Measurements from ENCODE around the gene THSD4. TPM values are rescaled to one million over a fixed set of nuclear protein-coding genes. Genes with fewer than 3 reads are reported as not detected.

THSD4 gene
- total RNA-seq, 1 donor from 2014 or later, result 2.5 TPM

DNA sequence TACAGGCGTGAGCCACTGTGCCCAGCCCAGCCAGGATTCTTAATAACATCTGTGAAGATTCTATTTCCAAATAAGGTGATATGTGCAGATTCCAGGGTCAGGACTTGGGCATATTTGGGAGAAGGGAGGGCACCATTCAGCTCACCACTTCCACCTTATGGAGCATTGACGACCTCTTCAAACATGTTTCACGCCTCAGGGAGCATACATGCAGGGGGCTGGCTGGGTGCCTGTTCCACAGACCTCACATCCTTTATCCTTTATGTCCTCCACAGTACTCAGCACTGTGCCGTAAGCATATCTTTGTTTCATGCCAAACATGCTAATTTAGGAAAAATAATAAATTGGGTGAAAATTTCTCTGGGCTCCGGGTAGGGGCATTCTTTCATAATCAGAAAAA lies 229.0 kb downstream of the THSD4 start:
- Histone ChIP-seq H2AFZ (ENCODE audit: low read depth, low read length) (no peak overlapping the region), H4K20me1 (ENCODE audit: insufficient read depth, low read length) (no peaks in the 10 kb centered on the region), H3K4me3 (ENCODE audit: insufficient read depth, low read depth, low read length) (no peak overlapping the region), H3K36me3 (ENCODE audit: insufficient read depth, low read length) (no peaks in the 10 kb centered on the region), H3K4me1 (ENCODE audit: insufficient read depth, low read length) (no peaks in the 10 kb centered on the region), H3K27me3 (ENCODE audit: insufficient read depth, low read length) (no peaks in the 10 kb centered on the region), H3K9ac (ENCODE audit: low read length) (no peak overlapping the region), H3K79me2 (ENCODE audit: insufficient read depth, low read length) (no peaks in the 10 kb centered on the region), H3K27ac (ENCODE audit: low read depth, low read length) (no peak overlapping the region), H3K4me2 (ENCODE audit: low read length) (no peak overlapping the region), H3K9me3 (ENCODE audit: insufficient read depth, low read depth, low read length) (no peaks in the 10 kb centered on the region)
- H3K9me3 Mint-ChIP-seq (ENCODE audit: unreplicated experiment), result peaks cover 1% of the 10 kb centered on the region
- no peak overlapping the region for H3K27ac Mint-ChIP-seq (ENCODE audit: unreplicated experiment)
- TF ChIP-seq, protein P1, sequence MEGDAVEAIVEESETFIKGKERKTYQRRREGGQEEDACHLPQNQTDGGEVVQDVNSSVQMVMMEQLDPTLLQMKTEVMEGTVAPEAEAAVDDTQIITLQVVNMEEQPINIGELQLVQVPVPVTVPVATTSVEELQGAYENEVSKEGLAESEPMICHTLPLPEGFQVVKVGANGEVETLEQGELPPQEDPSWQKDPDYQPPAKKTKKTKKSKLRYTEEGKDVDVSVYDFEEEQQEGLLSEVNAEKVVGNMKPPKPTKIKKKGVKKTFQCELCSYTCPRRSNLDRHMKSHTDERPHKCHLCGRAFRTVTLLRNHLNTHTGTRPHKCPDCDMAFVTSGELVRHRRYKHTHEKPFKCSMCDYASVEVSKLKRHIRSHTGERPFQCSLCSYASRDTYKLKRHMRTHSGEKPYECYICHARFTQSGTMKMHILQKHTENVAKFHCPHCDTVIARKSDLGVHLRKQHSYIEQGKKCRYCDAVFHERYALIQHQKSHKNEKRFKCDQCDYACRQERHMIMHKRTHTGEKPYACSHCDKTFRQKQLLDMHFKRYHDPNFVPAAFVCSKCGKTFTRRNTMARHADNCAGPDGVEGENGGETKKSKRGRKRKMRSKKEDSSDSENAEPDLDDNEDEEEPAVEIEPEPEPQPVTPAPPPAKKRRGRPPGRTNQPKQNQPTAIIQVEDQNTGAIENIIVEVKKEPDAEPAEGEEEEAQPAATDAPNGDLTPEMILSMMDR (IDR thresholded peaks at IDR 0.05; ENCODE audit: insufficient read depth, low read depth, low read length), result no peak
- no peak for TF ChIP-seq EZH2 (IDR thresholded peaks at IDR 0.05; ENCODE audit: insufficient read depth, low read length)
- H3K36me3 Mint-ChIP-seq (ENCODE audit: low read depth, unreplicated experiment), result peaks cover 2% of the 10 kb centered on the region
- peaks cover 10% of the 10 kb centered on the region for H3K27me3 Mint-ChIP-seq (ENCODE audit: low read depth, unreplicated experiment)
- H3K4me1 Mint-ChIP-seq (ENCODE audit: low read depth, unreplicated experiment), result no peaks in the 10 kb centered on the region
- H3K4me3 Mint-ChIP-seq (ENCODE audit: unreplicated experiment), result no peak overlapping the region
- no peak for DNase-seq (ENCODE audit: low read depth)
- FAIRE-seq, result no peak

DNA sequence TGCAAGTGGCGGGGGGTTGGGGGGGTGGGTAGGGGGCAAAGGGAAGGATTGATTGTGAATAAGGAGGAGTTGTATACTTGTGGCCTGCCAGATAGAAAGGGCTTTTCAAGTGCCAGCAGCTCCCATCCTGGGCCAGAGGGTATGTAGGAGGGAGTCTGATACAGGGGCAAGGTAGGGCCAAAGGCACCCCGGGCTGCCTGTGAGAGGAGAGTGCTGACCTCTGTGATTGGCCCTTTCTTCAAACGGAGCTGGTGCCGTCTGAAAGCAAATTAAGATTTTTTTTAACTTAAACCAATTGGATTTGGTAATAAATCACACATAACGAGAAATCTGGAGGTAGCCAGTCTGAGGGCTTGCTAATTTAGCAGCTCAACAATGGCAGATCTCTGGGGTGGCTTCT lies 229.9 kb downstream of the THSD4 start:
- peaks cover 10% of the 10 kb centered on the region for H3K27me3 Mint-ChIP-seq (ENCODE audit: low read depth, unreplicated experiment)
- no peak overlapping the region for H3K27ac Mint-ChIP-seq (ENCODE audit: unreplicated experiment)
- DNase-seq (ENCODE audit: low read depth), result no peak

DNA sequence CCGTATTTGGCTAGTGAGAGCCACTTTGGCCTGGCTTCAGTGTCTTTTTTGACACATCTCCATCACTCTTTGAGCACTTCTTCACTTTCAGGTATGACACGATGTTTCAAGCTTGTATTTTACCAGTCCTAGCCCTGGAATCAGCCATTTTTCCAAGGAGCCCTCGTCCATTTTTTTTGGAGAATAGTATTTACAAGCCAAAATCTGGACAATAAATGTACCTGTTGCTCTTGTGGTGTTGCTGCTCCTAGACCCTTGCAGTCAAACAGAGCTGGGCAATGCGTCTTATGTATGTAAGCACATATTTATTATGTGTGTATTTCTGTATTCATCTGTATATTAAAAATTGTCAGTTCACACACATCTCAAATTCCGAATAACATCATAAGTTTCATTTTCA lies 231.2 kb downstream of the THSD4 start:
- Histone ChIP-seq H3K27ac (ENCODE audit: low read depth, low read length) (no peak overlapping the region), H3K9ac (ENCODE audit: low read length) (no peak overlapping the region), H3K9me3 (ENCODE audit: insufficient read depth, low read depth, low read length) (no peaks in the 10 kb centered on the region), H3K79me2 (ENCODE audit: insufficient read depth, low read length) (no peaks in the 10 kb centered on the region), H3K36me3 (ENCODE audit: insufficient read depth, low read length) (no peaks in the 10 kb centered on the region), H3K27me3 (ENCODE audit: insufficient read depth, low read length) (no peaks in the 10 kb centered on the region), H3K4me1 (ENCODE audit: insufficient read depth, low read length) (no peaks in the 10 kb centered on the region), H2AFZ (ENCODE audit: low read depth, low read length) (no peak overlapping the region), H3K4me3 (ENCODE audit: insufficient read depth, low read depth, low read length) (no peak overlapping the region), H4K20me1 (ENCODE audit: insufficient read depth, low read length) (no peaks in the 10 kb centered on the region), H3K4me2 (ENCODE audit: low read length) (no peak overlapping the region)
- Mint-ChIP-seq H3K36me3 (ENCODE audit: low read depth, unreplicated experiment) (peaks cover 2% of the 10 kb centered on the region), H3K9me3 (ENCODE audit: unreplicated experiment) (peaks cover 1% of the 10 kb centered on the region), H3K4me3 (ENCODE audit: unreplicated experiment) (no peak overlapping the region), H3K27me3 (ENCODE audit: low read depth, unreplicated experiment) (peaks cover 12% of the 10 kb centered on the region), H3K4me1 (ENCODE audit: low read depth, unreplicated experiment) (no peaks in the 10 kb centered on the region), H3K27ac (ENCODE audit: unreplicated experiment) (no peak overlapping the region)
- TF ChIP-seq, protein P1 (IDR thresholded peaks at IDR 0.05; ENCODE audit: insufficient read depth, low read depth, low read length), result no peak
- TF ChIP-seq EZH2 (IDR thresholded peaks at IDR 0.05; ENCODE audit: insufficient read depth, low read length), result no peak
- DNase-seq (ENCODE audit: low read depth), result no peak
- FAIRE-seq, result no peak

More for the DNA sequence above, 229.9 kb downstream of the THSD4 start:
- no peak for TF ChIP-seq EZH2 (IDR thresholded peaks at IDR 0.05; ENCODE audit: insufficient read depth, low read length)
- TF ChIP-seq, protein P1 (IDR thresholded peaks at IDR 0.05; ENCODE audit: insufficient read depth, low read depth, low read length), result no peak
- H2AFZ ChIP-seq (ENCODE audit: low read depth, low read length), result no peak overlapping the region
- H3K9me3 ChIP-seq (ENCODE audit: insufficient read depth, low read depth, low read length), result no peaks in the 10 kb centered on the region
- H3K9ac ChIP-seq (ENCODE audit: low read length), result no peak overlapping the region
- no peak overlapping the region for H3K27ac ChIP-seq (ENCODE audit: low read depth, low read length)
- Mint-ChIP-seq H3K9me3 (ENCODE audit: unreplicated experiment) (peaks cover 1% of the 10 kb centered on the region), H3K36me3 (ENCODE audit: low read depth, unreplicated experiment) (peaks cover 2% of the 10 kb centered on the region), H3K4me3 (ENCODE audit: unreplicated experiment) (no peak overlapping the region), H3K4me1 (ENCODE audit: low read depth, unreplicated experiment) (no peaks in the 10 kb centered on the region)
- FAIRE-seq, result no peak
- no peaks in the 10 kb centered on the region for H3K4me1 ChIP-seq (ENCODE audit: insufficient read depth, low read length)
- H3K27me3 ChIP-seq (ENCODE audit: insufficient read depth, low read length), result no peaks in the 10 kb centered on the region
- H3K4me2 ChIP-seq (ENCODE audit: low read length), result no peak overlapping the region
- no peak overlapping the region for H3K4me3 ChIP-seq (ENCODE audit: insufficient read depth, low read depth, low read length)
- H3K79me2 ChIP-seq (ENCODE audit: insufficient read depth, low read length), result no peaks in the 10 kb centered on the region
- H3K36me3 ChIP-seq (ENCODE audit: insufficient read depth, low read length), result no peaks in the 10 kb centered on the region
- H4K20me1 ChIP-seq (ENCODE audit: insufficient read depth, low read length), result no peaks in the 10 kb centered on the region
